HG03066 (cell line): ENCODE data around the gene GPR156.
"Not testable (repeated sequence)": the region's sequence is repeated elsewhere in the genome, so short reads cannot be mapped to it uniquely, and the experiment has no call there.

Experiments used
- ATAC-seq: cut with Tn5 transposase; IDR thresholded peaks from one replicate; pipeline ENCODE4 v1.9.1; 2021; ENCODE audit warnings: low read depth; ENCODE audit not compliant: unreplicated experiment

GPR156 gene

DNA sequence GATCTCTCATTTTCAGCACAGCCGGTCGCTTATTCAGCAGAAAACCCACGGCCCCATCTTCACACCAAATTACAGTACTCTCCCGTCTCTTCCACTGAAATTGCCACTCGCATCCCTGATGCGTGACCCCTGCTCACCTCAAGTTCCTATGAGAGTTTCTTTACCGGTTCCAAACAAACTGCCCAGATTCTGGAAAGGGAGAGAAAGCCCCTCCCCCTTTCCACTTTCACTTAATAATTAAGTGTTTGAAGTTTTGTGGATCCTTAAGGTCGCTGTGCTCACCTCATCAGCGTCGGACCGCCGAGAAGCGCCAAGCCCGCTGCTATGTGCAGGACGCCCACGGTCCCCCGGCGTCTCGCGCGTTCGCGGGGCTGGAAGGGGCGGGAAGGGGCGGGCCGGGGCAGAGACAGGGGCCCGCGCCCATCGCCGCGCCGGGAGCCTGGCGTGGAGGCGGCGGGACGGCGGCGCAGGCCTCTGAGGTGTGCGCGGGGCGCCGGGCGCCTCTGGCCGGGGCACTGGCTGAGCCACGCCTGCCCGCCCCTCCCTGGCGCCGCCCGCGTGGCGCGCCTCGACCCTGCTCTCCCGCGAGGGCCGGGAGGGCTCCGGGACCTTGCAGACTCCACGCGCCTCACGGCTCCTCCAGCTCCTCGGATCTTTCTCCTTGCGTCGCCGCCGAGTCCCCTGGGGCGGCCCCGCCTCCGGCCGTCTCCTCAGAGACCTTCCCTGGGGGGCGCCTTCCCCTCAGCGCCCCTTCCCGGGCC lies at the start of gene GPR156:
GPR156 (minus strand) TSS at position 476 of the 761 bp plus-strand sequence. CDS start 41,124 bp downstream, outside the sequence.
- no peak for ATAC-seq

DNA sequence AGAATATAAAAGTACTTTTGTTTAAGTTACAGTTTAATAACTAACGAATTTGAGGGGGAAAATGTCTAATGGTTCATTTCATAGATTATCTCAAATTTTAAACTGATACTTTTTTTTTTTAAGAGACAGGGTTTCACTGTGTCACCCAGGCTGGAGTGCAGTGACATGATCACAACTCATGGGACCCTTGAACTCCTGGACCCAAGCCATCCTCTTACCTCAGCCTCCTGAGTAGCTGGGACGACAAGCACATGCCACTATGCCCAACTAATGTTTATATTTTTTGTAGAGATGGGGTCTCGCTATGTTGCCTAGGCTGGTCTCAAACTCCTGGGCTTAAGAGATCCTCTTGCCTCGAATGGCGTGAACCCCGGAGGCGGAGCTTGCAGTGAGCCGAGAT lies 47.6 kb upstream of the GPR156 start:
- ATAC-seq = no peak

GRCh38 chr3:120331076-120331475 lies 46.1 kb upstream of the GPR156 start:
- no peak for ATAC-seq

GRCh38 chr3:120326784-120327183 lies 41.8 kb upstream of the GPR156 start:
- no peak for ATAC-seq

DNA sequence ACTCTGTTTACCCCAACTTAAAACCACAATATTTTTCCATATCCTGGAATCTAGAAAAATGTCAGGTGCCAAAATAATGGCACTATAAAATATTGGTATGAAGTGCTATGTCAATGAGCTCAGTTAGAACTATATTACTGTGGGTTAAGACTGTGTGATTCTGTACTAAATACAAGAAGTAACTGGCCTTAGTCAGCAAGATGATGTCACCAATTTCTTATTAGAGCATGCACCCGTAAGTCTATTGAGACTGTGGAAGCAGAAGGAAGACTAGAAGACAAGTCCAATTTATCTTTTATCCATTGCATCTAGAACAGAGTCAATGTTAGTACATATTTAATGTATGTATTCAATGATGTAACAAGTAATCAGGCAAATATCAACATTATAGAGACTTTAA lies 39.2 kb upstream of the GPR156 start:
- ATAC-seq = no peak

DNA sequence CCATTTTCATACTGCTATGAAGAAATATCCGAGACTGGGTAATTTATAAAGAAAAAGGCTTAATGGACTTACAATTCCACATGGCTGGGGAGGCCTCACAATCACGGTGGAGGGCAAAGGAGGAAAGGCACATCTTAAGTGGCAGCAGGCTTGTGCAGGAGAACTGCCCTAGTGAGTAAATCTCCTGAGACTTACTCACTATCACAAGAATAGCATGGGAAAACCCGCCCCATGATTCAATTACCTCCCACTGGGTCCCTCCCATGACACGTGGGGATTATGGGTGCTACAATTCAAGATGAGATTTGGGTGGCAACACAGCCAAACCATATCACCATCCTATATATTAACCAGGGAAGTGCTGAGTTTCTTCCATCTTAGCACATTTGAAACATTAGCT lies 38.7 kb upstream of the GPR156 start:
- ATAC-seq = not testable (repeated sequence)

GRCh38 chr3:120311863-120312794 lies 27.1 kb upstream of the GPR156 start:
- ATAC-seq = no peak

DNA sequence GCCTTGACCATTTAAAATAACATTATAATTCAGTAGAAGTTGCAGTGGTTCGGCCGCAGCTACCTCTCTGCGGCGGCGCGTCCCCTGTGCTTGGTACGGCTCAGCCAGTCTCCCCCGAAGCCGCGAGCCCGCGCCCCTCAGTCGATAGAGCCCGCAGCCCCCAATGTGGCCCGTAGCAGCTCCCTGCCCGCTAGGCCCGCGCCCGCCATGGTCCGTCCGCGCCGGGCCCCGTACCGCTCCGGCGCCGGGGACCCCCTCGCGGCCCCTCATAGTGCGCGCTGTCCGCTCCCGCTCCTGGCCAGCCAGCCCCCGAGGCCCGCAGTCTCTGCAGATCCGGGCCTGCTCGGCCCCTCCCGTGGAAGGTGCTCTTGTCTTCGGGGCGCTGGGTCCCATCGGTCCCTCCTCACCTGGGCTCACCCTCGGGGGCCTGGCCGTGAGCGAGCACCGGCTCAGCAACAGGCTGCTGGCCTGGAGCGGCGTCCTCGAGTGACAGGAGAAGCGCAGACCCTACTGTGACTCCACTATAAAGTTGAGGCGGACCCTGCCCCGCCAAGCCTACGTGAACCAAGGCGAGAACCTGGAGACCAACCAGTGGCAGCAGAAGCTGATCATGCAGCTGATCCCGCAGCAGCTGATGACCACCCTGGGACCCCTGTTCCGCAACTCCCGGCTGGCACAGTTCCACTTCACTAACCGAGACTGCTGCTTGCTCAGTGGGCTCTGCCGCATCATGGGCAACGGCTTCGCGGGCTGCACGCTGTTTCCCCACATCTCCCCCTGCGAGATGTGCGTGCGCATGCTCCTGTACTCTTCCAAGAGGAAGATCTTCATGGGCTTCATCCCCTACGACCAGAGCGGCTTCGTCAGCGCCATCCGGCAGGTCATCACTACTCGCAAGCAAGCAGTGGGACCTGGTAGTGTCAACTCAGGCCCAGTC lies 21.8 kb upstream of the GPR156 start:
- no peak for ATAC-seq

DNA sequence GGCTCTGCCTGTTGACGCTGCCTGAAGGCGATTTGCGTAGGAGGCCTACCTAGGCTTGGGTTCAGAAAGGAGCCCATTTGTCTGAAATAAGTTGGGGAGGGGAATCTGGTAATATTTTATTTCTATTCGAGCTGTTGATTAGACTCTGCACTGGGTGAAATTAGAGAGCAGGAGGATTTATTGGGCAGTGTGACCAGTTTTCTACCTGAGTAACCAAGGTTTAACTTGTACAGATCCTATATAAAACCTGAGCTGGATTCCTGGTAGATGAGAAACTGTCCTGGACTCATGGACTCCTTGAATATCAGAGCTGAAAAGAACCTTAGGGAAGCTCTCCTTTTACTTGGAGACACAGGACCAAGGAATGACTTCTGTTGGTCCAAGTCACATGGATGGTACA lies 19.6 kb upstream of the GPR156 start:
- no peak for ATAC-seq

- no peak for ATAC-seq
These were observed 17.3 kb upstream of the GPR156 start for GRCh38 chr3:120302361-120302760.

- no peak for ATAC-seq
These were observed 15.9 kb upstream of the GPR156 start for GRCh38 chr3:120300971-120301370.

GRCh38 chr3:120299403-120299802 lies 14.4 kb upstream of the GPR156 start:
- no peak for ATAC-seq

DNA sequence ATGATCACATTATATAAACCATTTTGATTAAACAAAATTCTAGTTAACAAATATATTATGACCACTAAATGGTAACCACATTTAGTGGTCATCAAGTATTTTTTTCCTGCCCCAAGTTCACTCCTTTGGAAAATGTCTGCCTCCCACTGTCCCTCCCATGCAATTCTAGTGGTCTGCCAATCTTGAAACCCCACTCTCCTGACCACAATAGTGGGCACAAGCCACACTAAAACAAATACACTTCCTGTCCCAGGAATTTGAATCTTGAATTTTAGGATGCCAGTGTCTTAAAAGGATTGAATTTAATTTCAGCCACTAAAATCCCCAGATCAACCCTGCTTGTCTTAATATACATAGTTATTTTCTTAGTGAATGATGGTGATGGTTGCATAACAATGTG lies 14.0 kb upstream of the GPR156 start:
- no peak for ATAC-seq

GRCh38 chr3:120291552-120291951 lies 6.5 kb upstream of the GPR156 start:
- ATAC-seq = not testable (repeated sequence)

- ATAC-seq = no peak
These were observed 4.6 kb upstream of the GPR156 start for GRCh38 chr3:120289636-120290035.

DNA sequence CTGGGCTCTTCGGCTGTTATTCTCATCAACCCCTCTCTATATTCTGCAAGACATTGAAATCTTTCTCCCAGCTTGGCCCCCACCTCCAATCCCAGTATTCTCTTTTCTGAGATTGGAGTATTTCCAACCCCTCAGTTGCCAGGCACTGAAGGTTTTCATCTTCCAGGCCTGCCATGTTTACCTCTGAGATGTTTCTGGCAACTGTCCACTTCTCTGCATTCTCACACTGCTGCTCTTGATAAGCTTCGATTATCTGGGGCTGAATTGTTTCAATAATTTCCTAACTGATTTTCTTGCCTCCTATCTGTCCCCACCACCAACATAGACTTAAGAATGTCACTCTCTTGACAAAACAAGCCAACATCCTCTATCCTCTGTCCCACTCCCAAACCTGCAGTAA lies 1.4 kb upstream of the GPR156 start:
- no peak for ATAC-seq

DNA sequence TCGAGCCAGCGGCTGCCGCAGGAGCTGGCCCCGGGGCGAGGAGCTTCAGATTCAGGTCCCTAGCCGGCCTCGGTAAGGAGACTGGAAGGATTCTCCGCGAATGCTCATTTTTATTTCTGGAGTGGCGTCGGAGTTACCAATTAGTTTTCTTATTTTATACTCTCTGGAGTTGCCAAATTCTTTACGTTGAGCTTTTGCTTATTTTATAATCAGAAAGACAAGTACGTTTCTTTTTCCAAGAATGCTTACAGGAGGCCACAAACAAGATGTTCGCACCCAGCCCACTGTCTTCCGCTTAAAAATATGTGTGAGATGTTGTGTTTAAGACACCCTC lies 453 bp upstream of the GPR156 start:
- ATAC-seq = no peak

DNA sequence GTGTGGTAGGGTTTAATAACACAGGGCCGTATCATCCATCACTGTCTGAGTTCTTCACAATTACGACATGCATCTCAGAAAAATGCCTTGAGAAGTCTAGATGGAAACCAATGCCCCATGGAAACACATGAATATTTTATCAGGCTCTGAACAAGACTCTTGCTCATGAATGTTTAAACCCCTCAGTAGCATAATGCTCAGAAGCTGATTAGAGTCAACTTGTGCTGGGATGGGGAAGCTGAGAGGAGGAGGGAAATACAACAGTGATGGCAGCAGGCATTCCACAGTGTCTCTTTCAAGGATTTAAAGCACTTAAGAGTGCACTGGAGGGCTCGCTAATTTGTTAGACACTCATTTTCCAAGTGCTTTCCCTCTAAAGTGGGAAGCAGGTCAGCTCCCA lies 3.8 kb downstream of the GPR156 start:
- ATAC-seq = no peak

DNA sequence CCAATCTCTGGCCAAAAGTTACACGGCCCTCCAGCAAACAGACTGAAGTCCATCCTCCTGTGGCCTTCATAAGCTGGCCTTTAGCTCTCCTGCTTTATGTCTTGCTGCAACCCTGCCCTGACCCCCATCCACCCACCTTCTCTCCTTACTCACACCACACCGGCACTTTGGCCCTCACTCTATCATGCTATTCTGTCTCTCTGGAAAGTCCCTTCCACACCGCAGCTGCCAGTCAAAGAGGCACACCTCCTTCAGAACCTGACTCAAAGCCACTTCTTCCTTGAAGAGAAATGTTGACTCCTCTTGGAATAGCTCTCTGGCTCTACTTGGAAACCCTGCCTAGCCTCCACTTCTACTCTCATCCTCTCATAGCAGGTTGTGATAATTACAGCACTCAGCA lies 4.5 kb downstream of the GPR156 start:
- no peak for ATAC-seq

GRCh38 chr3:120280026-120280425 lies 5.0 kb downstream of the GPR156 start:
- ATAC-seq = no peak

DNA sequence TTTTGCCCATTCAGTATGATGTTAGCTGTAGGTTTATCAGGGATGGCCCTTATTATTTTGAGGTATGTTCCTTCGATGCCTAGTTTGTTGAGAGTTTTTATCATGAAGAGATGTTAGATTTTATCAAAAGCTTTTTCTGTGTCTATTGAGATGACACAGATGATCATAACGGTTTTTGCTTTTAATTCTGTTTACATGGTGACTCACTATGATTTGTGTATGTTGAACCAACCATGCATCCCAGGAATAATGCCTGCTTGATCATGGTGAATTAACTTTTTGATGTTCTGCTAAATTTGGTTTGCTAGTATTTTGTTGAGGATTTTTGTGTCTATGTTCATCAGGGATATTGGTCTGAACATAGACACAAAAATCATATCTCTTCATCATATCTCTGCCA lies 8.3 kb downstream of the GPR156 start:
- ATAC-seq = no peak
